Natural killer cell (primary cell): Measurements from ENCODE around the gene EIF3M. TPM values are rescaled to one million over a fixed set of nuclear protein-coding genes. Genes with fewer than 3 reads are reported as not detected.

ENCODE experiments used
- ATAC-seq, 3 donors: fragments of 150-1000 bp in 2 of 3; fragments of 200-7000 bp in 1 of 3; cut with Tn5 transposase; 1 replicate in 1 of 3; 2 replicates in 2 of 3; pipeline ENCODE4 v1.10.0; 2021; ENCODE audit warnings: mild to moderate bottlenecking in 2 of 3, moderate library complexity in 2 of 3
- DNase-seq, 2 donors: peaks; one replicate each; pipeline versions ENCODE4 v3.0.0 to v3.0.0-alpha.2; 2013 to 2021; ENCODE audit warnings: mixed read lengths in 1 of 2
- H3K27ac ChIP-seq: one replicate; pipeline ENCODE4 v1.5.1; 2013; ENCODE audit warnings: mild to moderate bottlenecking, low read length
- H3K27me3 ChIP-seq: one replicate; pipeline ENCODE4 v1.6.1; 2013; ENCODE audit warnings: low read length; ENCODE audit not compliant: control insufficient read depth, insufficient read depth
- H3K36me3 ChIP-seq: one replicate; pipeline ENCODE4 v1.6.1; 2013; ENCODE audit warnings: low read length; ENCODE audit not compliant: control insufficient read depth, insufficient read depth
- H3K4me1 ChIP-seq: one replicate; pipeline ENCODE4 v1.6.1; 2013; ENCODE audit warnings: low read length; ENCODE audit not compliant: control insufficient read depth, insufficient read depth
- H3K4me3 ChIP-seq: one replicate; pipeline ENCODE4 v1.5.1; 2013; ENCODE audit warnings: low read length
- H3K9me3 ChIP-seq: one replicate; pipeline ENCODE4 v1.6.1; 2013; ENCODE audit warnings: low read length; ENCODE audit not compliant: control insufficient read depth, insufficient read depth
- H3K27ac Mint-ChIP-seq, 2 donors: one replicate each; pipeline ENCODE4 v1.8.0; 2022; ENCODE audit warnings: mild to moderate bottlenecking in 2 of 2, mixed read lengths in 2 of 2, moderate library complexity in 1 of 2
- H3K27me3 Mint-ChIP-seq, 2 donors: one replicate each; pipeline ENCODE4 v1.8.0; 2022; ENCODE audit warnings: low read depth in 2 of 2, mixed read lengths in 2 of 2
- H3K36me3 Mint-ChIP-seq: one replicate; pipeline ENCODE4 v1.8.0; 2022; ENCODE audit warnings: mixed read lengths
- H3K4me1 Mint-ChIP-seq, 2 donors: one replicate each; pipeline ENCODE4 v1.8.0; 2022; ENCODE audit warnings: mixed read lengths in 2 of 2
- H3K4me3 Mint-ChIP-seq: one replicate; pipeline ENCODE4 v1.8.0; 2022; ENCODE audit warnings: mild to moderate bottlenecking, moderate library complexity, mixed read lengths
- H3K9me3 Mint-ChIP-seq, 2 donors: one replicate each; pipeline ENCODE4 v1.8.0; 2022; ENCODE audit warnings: mixed read lengths in 2 of 2
- CTCF ChIP-seq: fragments of 200-600 bp; IDR thresholded peaks from one replicate; pipeline ENCODE4 v1.8.0; 2022; ENCODE audit warnings: antibody characterized with exemption
- WGBS: methylation state at CpG from one replicate; pipeline ENCODE4 v1.1.7; 2013; ENCODE audit warnings: missing lambda C conversion rate; ENCODE audit not compliant: insufficient coverage; 5-methylcytosine and 5-hydroxymethylcytosine counted together
- intact Hi-C: fragments of 100-400 bp; cut with micrococcal nuclease; formaldehyde crosslinking; loops from one replicate; pipeline ENCODE4 v1.14.2; 2022
- total RNA-seq, 4 donors: library from RNA; stranded (reverse); fragments of 120-200 nt in 1 of 4; gene quantifications; one replicate each; pipeline versions ENCODE4 v1.2.3 to v1.2.4, GENCODE V29; 2013 to 2022

EIF3M gene
- total RNA-seq, 3 donors from 2014 or later (not counting 1 experiment from before 2014, with no cell fraction given), result 146 to 165 (median 155) TPM

- Histone ChIP-seq H3K27me3 (no peaks in the 10 kb centered on the region), H3K27ac (no peak overlapping the region), H3K9me3 (no peaks in the 10 kb centered on the region), H3K4me1 (no peaks in the 10 kb centered on the region), H3K36me3 (no peaks in the 10 kb centered on the region), H3K4me3 (no peak overlapping the region)
- 86% methylated on average over 2 of the region's 2 CpGs for WGBS
- H3K36me3 Mint-ChIP-seq, result no peaks in the 10 kb centered on the region
- TF ChIP-seq CTCF, result no peak
- ATAC-seq, result no peak
- intact Hi-C loops, result no loop called here
- no peak overlapping the region for H3K27ac Mint-ChIP-seq
- H3K9me3 Mint-ChIP-seq, result no peaks in the 10 kb centered on the region
- DNase-seq, result no peak
- H3K4me1 Mint-ChIP-seq, result no peaks in the 10 kb centered on the region
- H3K27me3 Mint-ChIP-seq, result peaks cover 10 to 17% of the 10 kb centered on the region in 2 donors
- H3K4me3 Mint-ChIP-seq, result no peak overlapping the region
These were observed 8.6 kb upstream of the EIF3M start for GRCh38 chr11:32575070-32575469.

- DNase-seq (no peak), ATAC-seq (no peak)
- WGBS, result 93% methylated on average over 1 of the region's 1 CpG
- Histone ChIP-seq H3K9me3 (no peaks in the 10 kb centered on the region), H3K27ac (no peak overlapping the region), H3K4me1 (no peaks in the 10 kb centered on the region), H3K27me3 (no peaks in the 10 kb centered on the region), H3K36me3 (no peaks in the 10 kb centered on the region), H3K4me3 (no peak overlapping the region)
- H3K4me3 Mint-ChIP-seq, result no peak overlapping the region
- H3K4me1 Mint-ChIP-seq, result no peaks in the 10 kb centered on the region
- intact Hi-C loops, result no loop called here
- H3K27me3 Mint-ChIP-seq, result peaks cover 2 to 3% of the 10 kb centered on the region in 2 donors
- H3K27ac Mint-ChIP-seq, result no peak overlapping the region
- no peaks in the 10 kb centered on the region for H3K9me3 Mint-ChIP-seq
- TF ChIP-seq CTCF, result no peak
- H3K36me3 Mint-ChIP-seq, result no peaks in the 10 kb centered on the region
These were observed 7.2 kb upstream of the EIF3M start for GRCh38 chr11:32576456-32576855.

- DNase-seq, result no peak
These were observed 2.7 kb upstream of the EIF3M start for GRCh38 chr11:32580967-32581366.

More at GRCh38 chr11:32580967-32581366, 2.7 kb upstream of the EIF3M start:
- intact Hi-C loops, result loop anchor here (5.0 kb wide), 2 partner anchors 1074 to 1214 kb away; partner anchors contain the start of genes DCDC1, DNAJC24, ELP4 and IMMP1L
- Histone ChIP-seq H3K27me3 (no peaks in the 10 kb centered on the region), H3K27ac (no peak overlapping the region), H3K9me3 (no peaks in the 10 kb centered on the region), H3K36me3 (no peaks in the 10 kb centered on the region), H3K4me3 (no peak overlapping the region), H3K4me1 (peaks cover 12% of the 10 kb centered on the region)
- ATAC-seq, result no peak
- Mint-ChIP-seq H3K36me3 (no peaks in the 10 kb centered on the region), H3K4me3 (no peak overlapping the region), H3K9me3 (no peaks in the 10 kb centered on the region), H3K27ac (no peak overlapping the region), H3K27me3 (no peaks in the 10 kb centered on the region), H3K4me1 (peaks cover 27 to 29% of the 10 kb centered on the region in 2 donors)
- TF ChIP-seq CTCF, result no peak
- WGBS, result 100% methylated on average over 1 of the region's 2 CpGs
